Islet of Langerhans (tissue), 1 donor: ENCODE data around the gene BLTP3A.
"Not testable (repeated sequence)": the region's sequence is repeated elsewhere in the genome, so short reads cannot be mapped to it uniquely, and the experiment has no call there.

Experiments
- FAIRE-seq: peaks from one replicate; lab custom pipeline; 2011; peaks lifted over from hg19 to GRCh38; lab: Jason Lieb, UNC

BLTP3A gene

GRCh38 chr6:34791701-34792604 lies at the start of gene BLTP3A:
TSS of gene BLTP3A (plus strand) at chr6:34792083. CDS start at chr6:34792251, 168 bp downstream.
- no peak for FAIRE-seq

GRCh38 chr6:34742094-34742493 lies 49.8 kb upstream of the BLTP3A start:
- FAIRE-seq: no peak

- FAIRE-seq: no peak
Observed at GRCh38 chr6:34743625-34744293, 48.1 kb upstream of the BLTP3A start.

GRCh38 chr6:34744294-34744647 lies 47.6 kb upstream of the BLTP3A start:
- FAIRE-seq: not testable (repeated sequence)

- no peak for FAIRE-seq
Observed at GRCh38 chr6:34745277-34746103, 46.4 kb upstream of the BLTP3A start.

GRCh38 chr6:34746104-34746846 lies 45.6 kb upstream of the BLTP3A start:
- no peak for FAIRE-seq

- no peak for FAIRE-seq
Observed at GRCh38 chr6:34748757-34749156, 43.1 kb upstream of the BLTP3A start.

- FAIRE-seq: not testable (repeated sequence)
Observed at GRCh38 chr6:34756513-34756856, 35.4 kb upstream of the BLTP3A start.

- no peak for FAIRE-seq
Observed at GRCh38 chr6:34757687-34758274, 34.1 kb upstream of the BLTP3A start.

GRCh38 chr6:34760108-34760507 lies 31.8 kb upstream of the BLTP3A start:
- no peak for FAIRE-seq

GRCh38 chr6:34761681-34762080 lies 30.2 kb upstream of the BLTP3A start:
- not testable (repeated sequence) for FAIRE-seq

- FAIRE-seq: no peak
Observed at GRCh38 chr6:34768148-34768547, 23.7 kb upstream of the BLTP3A start.

GRCh38 chr6:34771727-34772126 lies 20.2 kb upstream of the BLTP3A start:
- no peak for FAIRE-seq

- no peak for FAIRE-seq
Observed at GRCh38 chr6:34772940-34773339, 18.9 kb upstream of the BLTP3A start.

- FAIRE-seq: no peak
Observed at GRCh38 chr6:34773916-34774315, 18.0 kb upstream of the BLTP3A start.

GRCh38 chr6:34774967-34775366 lies 16.9 kb upstream of the BLTP3A start:
- FAIRE-seq: no peak

- FAIRE-seq: not testable (repeated sequence)
Observed at GRCh38 chr6:34785375-34785774, 6.5 kb upstream of the BLTP3A start.

GRCh38 chr6:34787152-34787551 lies 4.7 kb upstream of the BLTP3A start:
- FAIRE-seq: not testable (repeated sequence)

- FAIRE-seq: no peak
Observed at GRCh38 chr6:34788111-34788510, 3.8 kb upstream of the BLTP3A start.

GRCh38 chr6:34791164-34791700 lies 651 bp upstream of the BLTP3A start:
- no peak for FAIRE-seq
